OCI-LY7 (cell line): Measurements from ENCODE around the gene CCDC141. TPM values are rescaled to one million over a fixed set of nuclear protein-coding genes. Genes with fewer than 3 reads are reported as not detected.

Experiments used
- BruUV-seq: library from RNA; stranded (reverse); fragments of 400-500 nt; replicated peaks from 2 replicates; lab custom pipeline; 2021; lab: Mats Ljungman, UMichigan
- CTCF ChIA-PET: fragments of 300-600 bp; sonication (Branson Sonifier 250); formaldehyde crosslinking; loops from one replicate; lab custom pipeline; 2022; ENCODE audit warnings: antibody characterized with exemption; ENCODE audit not compliant: unreplicated experiment; lab: Charles Lee
- POLR2A ChIA-PET: fragments of 300-600 bp; sonication (Branson Sonifier 250); formaldehyde crosslinking; loops from one replicate; lab custom pipeline; 2022; ENCODE audit warnings: antibody characterized with exemption; lab: Charles Lee
- DNase-seq: peaks from one replicate; pipeline ENCODE4 v3.0.0-alpha.2; 2015; ENCODE audit warnings: low spot score
- H2AFZ ChIP-seq: fragments of 200-600 bp; sonication (generic), shearing (Covaris generic); 2 replicates; pipeline ENCODE4 v1.6.1; 2014; ENCODE audit warnings: mild to moderate bottlenecking, antibody characterized with exemption, low read length, moderate library complexity
- H3K27ac ChIP-seq: fragments of 200-600 bp; sonication (generic); 2 replicates; pipeline ENCODE4 v1.5.1; 2014; ENCODE audit warnings: mixed run types, low read depth, mild to moderate bottlenecking, moderate library complexity, low read length, inconsistent platforms; ENCODE audit not compliant: poor library complexity, severe bottlenecking
- H3K36me3 ChIP-seq: fragments of 200-600 bp; sonication (generic); 2 replicates; pipeline ENCODE4 v1.6.1; 2014; ENCODE audit warnings: mild to moderate bottlenecking, antibody characterized with exemption, low read length, moderate library complexity, mixed read lengths; ENCODE audit not compliant: insufficient read depth
- H3K4me1 ChIP-seq: fragments of 200-600 bp; sonication (generic); 2 replicates; pipeline ENCODE4 v1.5.1; 2014; ENCODE audit warnings: mild to moderate bottlenecking, low read length; ENCODE audit not compliant: insufficient read depth, poor library complexity, severe bottlenecking
- H3K4me2 ChIP-seq: fragments of 200-600 bp; sonication (generic); 2 replicates; pipeline ENCODE4 v1.6.1; 2014; ENCODE audit warnings: mild to moderate bottlenecking, low read length
- H3K4me3 ChIP-seq: fragments of 200-600 bp; sonication (generic); 2 replicates; pipeline ENCODE4 v1.5.1; 2014; ENCODE audit warnings: mild to moderate bottlenecking, low read depth, low read length; ENCODE audit not compliant: poor library complexity, severe bottlenecking
- H3K79me2 ChIP-seq: fragments of 200-600 bp; sonication (generic); 2 replicates; pipeline ENCODE4 v1.6.1; 2016; ENCODE audit warnings: low read depth, mild to moderate bottlenecking, low read length, moderate library complexity, mixed read lengths; ENCODE audit not compliant: insufficient read depth
- H3K9me2 ChIP-seq: fragments of 200-600 bp; sonication (generic); 2 replicates; pipeline ENCODE4 v1.6.1; 2016; ENCODE audit warnings: mild to moderate bottlenecking, low read length, mixed read lengths; ENCODE audit not compliant: insufficient read depth
- H3K9me3 ChIP-seq: fragments of 200-600 bp; sonication (generic); 2 replicates; pipeline ENCODE4 v1.6.1; 2014; ENCODE audit warnings: mild to moderate bottlenecking, mixed run types, low read length, mixed read lengths
- H4K20me1 ChIP-seq: fragments of 200-600 bp; sonication (generic); 2 replicates; pipeline ENCODE4 v1.6.1; 2014; ENCODE audit warnings: mild to moderate bottlenecking, antibody characterized with exemption, low read length, moderate library complexity, mixed read lengths; ENCODE audit not compliant: insufficient read depth
- CTCF ChIP-seq: fragments of 200-600 bp; sonication (generic); conservative IDR thresholded peaks from 2 replicates; pipeline ENCODE4 v1.5.1; 2014; ENCODE audit warnings: mild to moderate bottlenecking, antibody characterized with exemption, low read length, moderate library complexity, mixed read lengths
- EZH2phosphoT487 ChIP-seq: fragments of 200-600 bp; sonication (generic); IDR thresholded peaks from 2 replicates; pipeline ENCODE4 v1.6.1; 2018; ENCODE audit warnings: low read depth, borderline replicate concordance, mild to moderate bottlenecking, mixed run types, antibody characterized with exemption, low read length, moderate library complexity, mixed read lengths
- intact Hi-C: fragments of 100-400 bp; cut with micrococcal nuclease; formaldehyde crosslinking; loops from one replicate; pipeline ENCODE4 v1.10.0; 2022; ENCODE audit not compliant: unreplicated experiment
- total RNA-seq, 2 experiments: library from RNA; depleted of rRNA in 1 of 2; stranded (reverse); fragments of >200 nt in 1 of 2; shearing (Covaris generic) in 1 of 2; gene quantifications; 2 replicates each; pipeline ENCODE4 v1.2.3, GENCODE V29; 2014 to 2022

CCDC141 gene
- total RNA-seq, 2 experiments from 2014 or later: 0.32 TPM; not detected in 1

- CTCF ChIA-PET: no interaction called here
- POLR2A ChIA-PET: interaction anchor here (0.5 to 1.0 kb wide), 3 partner anchors 26 to 1923 kb away, joined by 3 read pairs; no protein-coding TSS in a partner anchor
Measured at GRCh38 chr2:178915423-178916173, 134.3 kb downstream of the CCDC141 start.

GRCh38 chr2:178914259-178914849, 135.6 kb downstream of the CCDC141 start:
- H3K4me3 ChIP-seq: no peak overlapping the region
- no peaks in the 10 kb centered on the region for H3K9me3 ChIP-seq
- CTCF ChIA-PET: no interaction called here
- DNase-seq: peak; percentile 69
- H3K36me3 ChIP-seq: no peaks in the 10 kb centered on the region
- H2AFZ ChIP-seq: no peak overlapping the region
- BruUV-seq: no TSS peak
- no peak overlapping the region for H3K27ac ChIP-seq
- H3K9me2 ChIP-seq: no peaks in the 10 kb centered on the region
- no peak overlapping the region for H3K4me2 ChIP-seq
- peak; percentile 94 for TF ChIP-seq CTCF
- no peak for TF ChIP-seq EZH2phosphoT487
- H3K4me1 ChIP-seq: no peaks in the 10 kb centered on the region
- POLR2A ChIA-PET: no interaction called here
- intact Hi-C loops: loop anchor here (2.0 to 5.0 kb wide), 2 partner anchors 118 to 152 kb away; no protein-coding TSS in a partner anchor
- H3K79me2 ChIP-seq: no peaks in the 10 kb centered on the region
- no peaks in the 10 kb centered on the region for H4K20me1 ChIP-seq

More at GRCh38 chr2:178915423-178916173, 134.3 kb downstream of the CCDC141 start:
- H3K9me2 ChIP-seq: no peaks in the 10 kb centered on the region
- no peaks in the 10 kb centered on the region for H3K79me2 ChIP-seq
- DNase-seq: no peak
- no peak overlapping the region for H2AFZ ChIP-seq
- intact Hi-C loops: loop anchor here (2.0 kb wide), 1 partner anchor 119 kb away; no protein-coding TSS in a partner anchor
- no peaks in the 10 kb centered on the region for H4K20me1 ChIP-seq
- no peak overlapping the region for H3K27ac ChIP-seq
- no peaks in the 10 kb centered on the region for H3K9me3 ChIP-seq
- no peaks in the 10 kb centered on the region for H3K4me1 ChIP-seq
- no TSS peak for BruUV-seq
- H3K36me3 ChIP-seq: no peaks in the 10 kb centered on the region
- no peak overlapping the region for H3K4me2 ChIP-seq
- TF ChIP-seq CTCF: no peak
- no peak for TF ChIP-seq EZH2phosphoT487
- no peak overlapping the region for H3K4me3 ChIP-seq
